ENCODE data around the gene FBXL7.

FBXL7 gene

GRCh38 chr5:15807871-15808270 is 307.9 kb downstream of the FBXL7 start:
- Histone ChIP-seq H3K9me3 (ENCODE audit: control insufficient read depth in 5 of 5, low read length in 5 of 5) (peaks cover 0 to 6% (median 4%) of the 10 kb centered on the region in 5 donors), H3K27me3 (ENCODE audit: control insufficient read depth in 5 of 5, insufficient read depth in 4 of 5, low read length in 5 of 5) (no peaks in the 10 kb centered on the region), H3K9ac (ENCODE audit: low read length in 5 of 5) (peak overlapping the region in 3 of 5 donors; percentile 2 to 46 (median 42)), H3K27ac (ENCODE audit: low read depth, low read length) (peak overlapping the region; percentile 86), H3K36me3 (ENCODE audit: control insufficient read depth in 5 of 5, insufficient read depth in 5 of 5, low read length in 5 of 5) (no peaks in the 10 kb centered on the region), H3K4me1 (ENCODE audit: control insufficient read depth in 5 of 5, insufficient read depth in 5 of 5, low read length in 5 of 5) (peaks cover 5 to 25% (median 18%) of the 10 kb centered on the region in 5 donors), H3K4me3 (ENCODE audit: low read depth in 1 of 5, low read length in 5 of 5) (no peak overlapping the region)

DNA sequence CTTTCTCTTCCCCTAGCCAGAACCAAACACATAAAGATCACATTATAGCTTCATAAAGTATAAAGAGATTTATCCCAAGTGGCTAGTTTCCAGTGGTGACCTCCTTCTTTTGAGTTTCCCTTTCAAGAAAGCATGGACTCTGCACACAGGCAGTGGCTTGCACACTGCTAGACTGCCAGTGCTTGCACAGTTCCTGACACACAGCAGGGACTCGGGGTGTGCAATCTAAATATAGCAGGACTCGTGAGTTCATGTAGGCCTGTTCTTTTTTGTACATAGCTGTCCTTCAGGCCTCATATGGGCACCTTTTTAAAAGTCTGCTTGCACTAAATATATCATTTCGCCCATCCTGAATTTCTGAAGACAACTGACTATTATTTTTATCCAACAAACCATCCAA is 308.6 kb downstream of the FBXL7 start:
- no peaks in the 10 kb centered on the region for H3K27me3 ChIP-seq (ENCODE audit: control insufficient read depth in 5 of 5, insufficient read depth in 4 of 5, low read length in 5 of 5)
- peaks cover 5 to 25% (median 18%) of the 10 kb centered on the region in 5 donors for H3K4me1 ChIP-seq (ENCODE audit: control insufficient read depth in 5 of 5, insufficient read depth in 5 of 5, low read length in 5 of 5)
- H3K27ac ChIP-seq (ENCODE audit: low read depth, low read length): peak overlapping the region; percentile 86
- H3K9me3 ChIP-seq (ENCODE audit: control insufficient read depth in 5 of 5, low read length in 5 of 5): peaks cover 0 to 6% (median 4%) of the 10 kb centered on the region in 5 donors
- no peak overlapping the region for H3K4me3 ChIP-seq (ENCODE audit: low read depth in 1 of 5, low read length in 5 of 5)
- H3K36me3 ChIP-seq (ENCODE audit: control insufficient read depth in 5 of 5, insufficient read depth in 5 of 5, low read length in 5 of 5): no peaks in the 10 kb centered on the region
- peak overlapping the region in 2 of 5 donors; percentile 46 to 47 for H3K9ac ChIP-seq (ENCODE audit: low read length in 5 of 5)

DNA sequence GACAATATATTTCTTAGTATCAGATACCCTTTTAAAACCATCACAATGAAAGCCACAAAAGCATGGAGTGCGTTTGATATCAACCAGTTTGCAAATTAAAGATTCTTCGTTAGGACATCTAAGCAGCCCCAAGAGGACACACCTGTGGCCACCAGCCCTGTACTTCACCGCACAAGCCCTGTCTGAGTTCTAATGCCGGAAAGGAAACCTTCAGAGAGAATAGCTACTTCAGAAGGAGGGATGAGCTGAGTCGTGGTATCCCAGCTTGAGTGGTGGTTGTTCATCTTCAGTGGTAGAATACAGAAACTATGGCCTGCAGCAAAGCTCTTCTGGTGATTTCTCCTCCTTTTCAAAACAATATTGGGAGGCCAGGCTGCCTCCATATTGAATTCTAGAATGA is 319.6 kb downstream of the FBXL7 start:
- H3K27me3 ChIP-seq (ENCODE audit: control insufficient read depth in 5 of 5, insufficient read depth in 4 of 5, low read length in 5 of 5): no peaks in the 10 kb centered on the region
- no peaks in the 10 kb centered on the region for H3K36me3 ChIP-seq (ENCODE audit: control insufficient read depth in 5 of 5, insufficient read depth in 5 of 5, low read length in 5 of 5)
- H3K4me3 ChIP-seq (ENCODE audit: low read depth in 1 of 5, low read length in 5 of 5): no peak overlapping the region
- H3K9me3 ChIP-seq (ENCODE audit: control insufficient read depth in 5 of 5, low read length in 5 of 5): peaks cover 0 to 5% (median 0%) of the 10 kb centered on the region in 5 donors
- H3K27ac ChIP-seq (ENCODE audit: low read depth, low read length): no peak overlapping the region
- no peak overlapping the region for H3K9ac ChIP-seq (ENCODE audit: low read length in 5 of 5)
- H3K4me1 ChIP-seq (ENCODE audit: control insufficient read depth in 5 of 5, insufficient read depth in 5 of 5, low read length in 5 of 5): peaks cover 0 to 3% (median 0%) of the 10 kb centered on the region in 5 donors

DNA sequence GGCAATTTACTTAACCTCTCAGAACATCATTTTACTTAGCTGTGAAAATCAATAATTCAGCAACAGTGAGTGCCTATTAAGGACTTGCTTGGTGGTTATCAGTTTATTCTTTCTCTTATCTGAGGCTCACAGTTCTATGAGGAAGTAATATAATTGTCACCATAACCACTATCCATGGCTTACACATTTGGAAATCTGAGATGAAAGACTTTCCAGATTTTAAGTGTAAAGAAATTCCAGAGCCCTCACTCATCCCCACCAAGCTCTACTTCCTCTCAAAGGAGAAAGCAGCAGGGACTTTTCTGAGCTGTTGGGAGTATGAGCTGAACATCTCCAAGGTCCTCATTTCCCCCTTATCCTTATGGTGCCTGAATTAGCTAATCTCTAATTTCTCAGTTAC is 321.5 kb downstream of the FBXL7 start:
- Histone ChIP-seq H3K27me3 (ENCODE audit: control insufficient read depth in 5 of 5, insufficient read depth in 4 of 5, low read length in 5 of 5) (no peaks in the 10 kb centered on the region), H3K27ac (ENCODE audit: low read depth, low read length) (no peak overlapping the region), H3K4me3 (ENCODE audit: low read depth in 1 of 5, low read length in 5 of 5) (no peak overlapping the region), H3K9ac (ENCODE audit: low read length in 5 of 5) (no peak overlapping the region), H3K9me3 (ENCODE audit: control insufficient read depth in 5 of 5, low read length in 5 of 5) (peaks cover 0 to 5% (median 0%) of the 10 kb centered on the region in 5 donors), H3K36me3 (ENCODE audit: control insufficient read depth in 5 of 5, insufficient read depth in 5 of 5, low read length in 5 of 5) (no peaks in the 10 kb centered on the region), H3K4me1 (ENCODE audit: control insufficient read depth in 5 of 5, insufficient read depth in 5 of 5, low read length in 5 of 5) (peaks cover 0 to 3% (median 0%) of the 10 kb centered on the region in 5 donors)

DNA sequence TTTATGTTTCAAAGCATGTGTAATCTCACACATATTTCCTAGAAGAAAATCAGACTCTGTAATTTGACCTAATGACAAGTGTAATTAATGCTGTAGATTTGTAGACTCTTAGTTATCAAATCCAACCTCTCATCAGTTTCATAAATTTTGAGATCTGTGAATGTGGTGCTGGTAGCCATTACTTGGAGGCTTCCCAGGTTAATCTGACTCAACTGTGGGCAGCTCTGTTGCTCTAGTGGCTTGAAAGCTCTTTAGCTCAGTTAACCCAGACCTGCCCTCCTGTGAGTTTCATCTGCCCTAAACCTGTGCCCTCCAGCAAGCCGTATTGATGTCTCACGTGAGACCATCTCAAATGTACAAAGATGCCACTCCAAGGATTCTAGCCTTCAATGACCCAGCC is 323.4 kb downstream of the FBXL7 start:
- H3K27me3 ChIP-seq (ENCODE audit: control insufficient read depth in 5 of 5, insufficient read depth in 4 of 5, low read length in 5 of 5): no peaks in the 10 kb centered on the region
- H3K9ac ChIP-seq (ENCODE audit: low read length in 5 of 5): no peak overlapping the region
- H3K27ac ChIP-seq (ENCODE audit: low read depth, low read length): no peak overlapping the region
- H3K4me3 ChIP-seq (ENCODE audit: low read depth in 1 of 5, low read length in 5 of 5): no peak overlapping the region
- H3K4me1 ChIP-seq (ENCODE audit: control insufficient read depth in 5 of 5, insufficient read depth in 5 of 5, low read length in 5 of 5): peaks cover 0 to 3% (median 0%) of the 10 kb centered on the region in 5 donors
- no peaks in the 10 kb centered on the region for H3K36me3 ChIP-seq (ENCODE audit: control insufficient read depth in 5 of 5, insufficient read depth in 5 of 5, low read length in 5 of 5)
- H3K9me3 ChIP-seq (ENCODE audit: control insufficient read depth in 5 of 5, low read length in 5 of 5): no peaks in the 10 kb centered on the region

- Histone ChIP-seq H3K9me3 (ENCODE audit: control insufficient read depth in 5 of 5, low read length in 5 of 5) (no peaks in the 10 kb centered on the region), H3K27me3 (ENCODE audit: control insufficient read depth in 5 of 5, insufficient read depth in 4 of 5, low read length in 5 of 5) (no peaks in the 10 kb centered on the region), H3K27ac (ENCODE audit: low read depth, low read length) (no peak overlapping the region), H3K9ac (ENCODE audit: low read length in 5 of 5) (no peak overlapping the region), H3K4me1 (ENCODE audit: control insufficient read depth in 5 of 5, insufficient read depth in 5 of 5, low read length in 5 of 5) (peaks cover 0 to 3% (median 0%) of the 10 kb centered on the region in 5 donors), H3K4me3 (ENCODE audit: low read depth in 1 of 5, low read length in 5 of 5) (no peak overlapping the region), H3K36me3 (ENCODE audit: control insufficient read depth in 5 of 5, insufficient read depth in 5 of 5, low read length in 5 of 5) (no peaks in the 10 kb centered on the region)
Observed at GRCh38 chr5:15827741-15828140, 327.8 kb downstream of the FBXL7 start.

DNA sequence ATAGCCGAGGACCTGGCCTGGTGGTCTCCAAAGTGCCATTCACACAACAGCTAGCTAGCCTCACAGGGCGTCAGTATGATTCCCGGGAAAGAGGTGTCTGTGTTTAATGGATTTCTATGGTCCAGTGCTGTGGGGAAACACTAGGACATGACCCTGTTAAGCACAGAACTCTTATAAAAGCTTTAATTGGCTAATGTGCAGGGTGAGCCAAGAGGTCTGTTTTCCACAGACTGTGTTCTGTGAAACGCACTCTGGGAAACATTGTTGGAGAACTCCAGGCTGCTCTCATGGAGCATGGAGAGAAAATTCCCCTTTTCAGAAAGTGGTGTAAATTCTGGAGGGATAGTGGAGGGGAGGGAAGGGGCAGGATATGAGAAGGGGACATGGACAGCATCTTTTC is 331.4 kb downstream of the FBXL7 start:
- Histone ChIP-seq H3K4me3 (ENCODE audit: low read depth in 1 of 5, low read length in 5 of 5) (no peak overlapping the region), H3K4me1 (ENCODE audit: control insufficient read depth in 5 of 5, insufficient read depth in 5 of 5, low read length in 5 of 5) (peaks cover 0 to 4% (median 0%) of the 10 kb centered on the region in 5 donors), H3K27ac (ENCODE audit: low read depth, low read length) (no peak overlapping the region), H3K27me3 (ENCODE audit: control insufficient read depth in 5 of 5, insufficient read depth in 4 of 5, low read length in 5 of 5) (no peaks in the 10 kb centered on the region), H3K36me3 (ENCODE audit: control insufficient read depth in 5 of 5, insufficient read depth in 5 of 5, low read length in 5 of 5) (no peaks in the 10 kb centered on the region), H3K9me3 (ENCODE audit: control insufficient read depth in 5 of 5, low read length in 5 of 5) (no peaks in the 10 kb centered on the region), H3K9ac (ENCODE audit: low read length in 5 of 5) (no peak overlapping the region)

GRCh38 chr5:15833365-15833764 is 333.4 kb downstream of the FBXL7 start:
- Histone ChIP-seq H3K36me3 (ENCODE audit: control insufficient read depth in 5 of 5, insufficient read depth in 5 of 5, low read length in 5 of 5) (no peaks in the 10 kb centered on the region), H3K27ac (ENCODE audit: low read depth, low read length) (no peak overlapping the region), H3K9me3 (ENCODE audit: control insufficient read depth in 5 of 5, low read length in 5 of 5) (no peaks in the 10 kb centered on the region), H3K9ac (ENCODE audit: low read length in 5 of 5) (no peak overlapping the region), H3K4me1 (ENCODE audit: control insufficient read depth in 5 of 5, insufficient read depth in 5 of 5, low read length in 5 of 5) (peaks cover 0 to 8% (median 0%) of the 10 kb centered on the region in 5 donors), H3K4me3 (ENCODE audit: low read depth in 1 of 5, low read length in 5 of 5) (no peak overlapping the region), H3K27me3 (ENCODE audit: control insufficient read depth in 5 of 5, insufficient read depth in 4 of 5, low read length in 5 of 5) (no peaks in the 10 kb centered on the region)

- Histone ChIP-seq H3K9me3 (ENCODE audit: control insufficient read depth in 5 of 5, low read length in 5 of 5) (no peaks in the 10 kb centered on the region), H3K4me1 (ENCODE audit: control insufficient read depth in 5 of 5, insufficient read depth in 5 of 5, low read length in 5 of 5) (peaks cover 0 to 8% (median 0%) of the 10 kb centered on the region in 5 donors), H3K36me3 (ENCODE audit: control insufficient read depth in 5 of 5, insufficient read depth in 5 of 5, low read length in 5 of 5) (no peaks in the 10 kb centered on the region), H3K27ac (ENCODE audit: low read depth, low read length) (no peak overlapping the region), H3K9ac (ENCODE audit: low read length in 5 of 5) (no peak overlapping the region), H3K4me3 (ENCODE audit: low read depth in 1 of 5, low read length in 5 of 5) (no peak overlapping the region), H3K27me3 (ENCODE audit: control insufficient read depth in 5 of 5, insufficient read depth in 4 of 5, low read length in 5 of 5) (no peaks in the 10 kb centered on the region)
Observed at GRCh38 chr5:15834596-15835245, 334.7 kb downstream of the FBXL7 start.

DNA sequence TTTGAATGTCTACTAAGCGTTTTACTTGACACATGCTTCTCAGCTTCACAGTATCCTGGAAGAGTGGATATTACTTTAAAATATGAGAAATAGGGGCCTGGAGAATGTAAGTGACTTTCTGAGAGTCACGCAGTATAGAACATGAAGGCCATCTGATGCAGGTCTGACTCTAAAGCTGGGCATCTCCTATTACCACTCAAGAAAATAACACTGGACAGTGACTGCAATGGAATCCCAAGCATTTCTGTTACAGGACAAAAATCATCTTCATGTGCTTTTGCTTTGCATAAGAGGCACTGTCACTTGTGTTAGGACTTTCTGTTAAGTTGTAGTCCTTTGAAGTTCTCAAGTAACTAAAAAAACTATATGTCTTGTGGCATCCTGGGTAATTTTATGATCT is 335.5 kb downstream of the FBXL7 start:
- H3K27me3 ChIP-seq (ENCODE audit: control insufficient read depth in 5 of 5, insufficient read depth in 4 of 5, low read length in 5 of 5): no peaks in the 10 kb centered on the region
- no peaks in the 10 kb centered on the region for H3K36me3 ChIP-seq (ENCODE audit: control insufficient read depth in 5 of 5, insufficient read depth in 5 of 5, low read length in 5 of 5)
- H3K9ac ChIP-seq (ENCODE audit: low read length in 5 of 5): no peak overlapping the region
- no peak overlapping the region for H3K27ac ChIP-seq (ENCODE audit: low read depth, low read length)
- H3K4me1 ChIP-seq (ENCODE audit: control insufficient read depth in 5 of 5, insufficient read depth in 5 of 5, low read length in 5 of 5): peaks cover 0 to 8% (median 0%) of the 10 kb centered on the region in 5 donors
- H3K4me3 ChIP-seq (ENCODE audit: low read depth in 1 of 5, low read length in 5 of 5): no peak overlapping the region
- no peaks in the 10 kb centered on the region for H3K9me3 ChIP-seq (ENCODE audit: control insufficient read depth in 5 of 5, low read length in 5 of 5)
